Measurements from ENCODE around the gene ACAN. TPM values are rescaled to one million over a fixed set of nuclear protein-coding genes. Genes with fewer than 3 reads are reported as not detected.
A peak's percentile ranks its signal among the peaks of the same experiment; 100 is the strongest.

Gene ACAN
- total and polyA plus RNA-seq, 2 donors (not counting 3 experiments of a cell fraction or from before 2014, with no cell fraction given), result not detected

GRCh38 chr15:88904624-88905327, 101.5 kb downstream of the ACAN start:
- H4K20me1 ChIP-seq (replicated peaks; ENCODE audit: control insufficient read depth, extremely low read depth, insufficient read depth, low read length), result no peaks in the 10 kb centered on the region
- no peaks in the 10 kb centered on the region for H3K9me1 ChIP-seq (replicated peaks; ENCODE audit: control insufficient read depth, extremely low read depth, insufficient read depth, low read length)
- BruUV-seq (replicated peaks), result no TSS peak
- no peak overlapping the region for H3K4me3 ChIP-seq (replicated peaks in 1 of 3; ENCODE audit: insufficient read depth in 1 of 3, low read depth in 1 of 3, low read length in 3 of 3)
- H3K27ac ChIP-seq (ENCODE audit: insufficient read depth, low read depth, low read length), result no peak overlapping the region
- intact Hi-C loops (cut with micrococcal nuclease), result loop anchor here (1.0 kb wide), 5 partner anchors 8 to 339 kb away; partner anchors contain the start of genes FANCI and HAPLN3
- TF ChIP-seq MYC (IDR thresholded peaks at IDR 0.05; ENCODE audit: low read depth, low read length) (no peak), GATA2 (IDR thresholded peaks at IDR 0.05; ENCODE audit: insufficient read depth, insufficient read length, low read depth, low read length) (no peak), JUN (IDR thresholded peaks at IDR 0.05; ENCODE audit: borderline replicate concordance, insufficient read depth, insufficient read length, low read depth) (no peak), MAX (IDR thresholded peaks at IDR 0.05; ENCODE audit: insufficient read depth, insufficient read length) (no peak), CTCF (IDR thresholded peaks at IDR 0.05; ENCODE audit: extremely low read depth in 1 of 2, insufficient read depth in 1 of 2, low read depth in 1 of 2, low read length in 2 of 2) (peak; percentile 97 to 98)
- no peaks in the 10 kb centered on the region for H3K36me3 ChIP-seq (ENCODE audit: control insufficient read depth in 2 of 2, extremely low read depth in 1 of 2, insufficient read depth in 2 of 2, low read length in 2 of 2)
- CTCF ChIA-PET, result interaction anchor here (0.6 to 4.7 kb wide), 62 partner anchors 10 to 430 kb away, joined by 3 to 82 read pairs (median 4); partner anchors contain the start of genes ABHD2, AEN, FANCI and HAPLN3
- no peaks in the 10 kb centered on the region for H3K4me1 ChIP-seq (ENCODE audit: control insufficient read depth, extremely low read depth, insufficient read depth, low read length)
- no peak overlapping the region for H2AFZ ChIP-seq (ENCODE audit: low read depth, low read length)
- dilution Hi-C loops (cut with MboI; ENCODE audit: extremely low pct_ligation_motif_present, low sequenced_read_pairs), result no loop called here
- H3K27me3 ChIP-seq (ENCODE audit: control insufficient read depth in 2 of 2, insufficient read depth in 2 of 2, low read length in 2 of 2), result no peaks in the 10 kb centered on the region
- no peak overlapping the region for H3K4me2 ChIP-seq (ENCODE audit: insufficient read depth, low read length)
- H3K9me3 ChIP-seq (replicated peaks; ENCODE audit: control insufficient read depth, insufficient read depth, low read length), result no peaks in the 10 kb centered on the region
- DNase-seq (ENCODE audit: low read depth, low spot score), result peak; percentile 78
- FAIRE-seq, result peak; percentile 96
- POLR2A ChIA-PET, result interaction anchor here (1.2 kb wide), 1 partner anchor 8 kb away, joined by 4 read pairs; no protein-coding TSS in a partner anchor
- H3K79me2 ChIP-seq (ENCODE audit: control insufficient read depth, insufficient read depth, low read length), result no peaks in the 10 kb centered on the region
- H3K9ac ChIP-seq (replicated peaks; ENCODE audit: extremely low read depth, insufficient read depth, low read length), result no peak overlapping the region
